ENCODE data around the gene FOXR1.

FOXR1 gene

DNA sequence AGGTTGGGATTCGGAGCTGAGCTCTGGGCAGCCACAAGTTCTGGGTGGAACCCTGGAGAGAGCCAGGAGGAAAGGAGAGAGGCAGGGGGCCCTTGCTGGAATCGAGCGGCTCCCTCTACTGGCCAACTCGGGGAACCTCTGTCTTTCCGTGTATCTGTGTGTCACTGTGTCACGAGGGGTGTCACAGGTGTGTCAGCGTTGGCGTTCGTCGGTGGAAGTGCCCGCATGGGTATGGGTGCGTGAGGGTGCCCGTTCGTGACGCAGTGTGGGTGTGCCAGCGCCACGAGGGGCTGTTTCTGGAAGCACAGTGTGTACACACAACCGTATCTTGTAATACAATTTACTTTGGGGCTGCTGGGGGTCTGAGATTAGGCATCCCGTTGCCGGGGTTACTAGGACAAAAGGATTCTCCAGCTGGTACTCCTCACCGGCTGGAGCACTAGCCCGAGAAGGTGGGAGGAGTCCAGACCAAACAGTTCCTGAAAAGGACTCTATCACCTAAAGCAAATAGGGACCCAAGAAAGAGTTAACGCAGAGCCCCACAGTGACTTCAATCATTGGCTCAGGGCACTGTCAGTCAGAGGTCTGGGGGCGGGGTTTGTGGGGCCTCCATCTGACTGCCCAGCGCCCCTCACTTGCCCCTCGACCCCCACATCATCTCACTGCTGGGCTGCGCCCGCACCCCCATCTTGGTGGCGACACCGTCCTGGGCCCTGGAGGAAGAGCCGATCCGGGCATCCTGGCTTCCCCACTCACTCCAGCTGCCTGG lies 43.3 kb upstream of the FOXR1 start (continued):
- TF ChIP-seq SP7 (tag by site-specific recombination; IDR thresholded peaks at IDR 0.05) (peak; percentile 36; the same call in 1 of the 2 replicates), ZNF843 (tag by site-specific recombination; IDR thresholded peaks at IDR 0.05) (no peak), ZNF394 (tag by site-specific recombination; IDR thresholded peaks at IDR 0.05; ENCODE audit: borderline replicate concordance) (peak; percentile 41; the same call in 1 of the 2 replicates), PRDM10 (tag by site-specific recombination; IDR thresholded peaks at IDR 0.05) (peak; percentile 78), ZBTB48 (tag by site-specific recombination; IDR thresholded peaks at IDR 0.05) (peak; percentile 74), ZNF266 (tag by site-specific recombination; IDR thresholded peaks at IDR 0.05; ENCODE audit: low read depth) (no peak), ZNF24 (tag by site-specific recombination; IDR thresholded peaks at IDR 0.05) (no peak), ZNF155 (tag by site-specific recombination; IDR thresholded peaks at IDR 0.05) (no peak), BCL11A (tag by site-specific recombination; IDR thresholded peaks at IDR 0.05; ENCODE audit: low read depth) (0 out of 2 replicates have a peak, but pooled peaks have one; percentile 56), MYNN (tag by site-specific recombination; IDR thresholded peaks at IDR 0.05; ENCODE audit: borderline replicate concordance) (peak; percentile 37; the same call in 1 of the 2 replicates), ZBTB7A (tag by site-specific recombination; IDR thresholded peaks at IDR 0.05; ENCODE audit: low read depth) (peak; percentile 45), ZBTB21 (tag by site-specific recombination; IDR thresholded peaks at IDR 0.05) (peak; percentile 49; the same call in 1 of the 2 replicates), ZBTB11 (tag by site-specific recombination; conservative IDR thresholded peaks at IDR 0.05; ENCODE audit: low read depth) (peak; percentile 44; the same call in 1 of the 2 replicates), ZNF629 (tag by site-specific recombination; IDR thresholded peaks at IDR 0.05) (peak; percentile 77), ZNF560 (tag by site-specific recombination; IDR thresholded peaks at IDR 0.05; ENCODE audit: borderline replicate concordance) (no peak), KLF9 (tag by site-specific recombination; IDR thresholded peaks at IDR 0.05; ENCODE audit: low read depth) (0 out of 2 replicates have a peak, but pooled peaks have one; percentile 26), GLIS2 (tag by site-specific recombination; IDR thresholded peaks at IDR 0.05) (peak; percentile 79), ZXDB (tag by site-specific recombination; IDR thresholded peaks at IDR 0.05) (peak; percentile 11; the same call in 1 of the 2 replicates), REST (tag by site-specific recombination; IDR thresholded peaks at IDR 0.05) (peak; percentile 50; the same call in 1 of the 2 replicates), ZNF335 (tag by site-specific recombination; conservative IDR thresholded peaks at IDR 0.05) (peak; percentile 85), ZNF292 (tag by site-specific recombination; IDR thresholded peaks at IDR 0.05; ENCODE audit: borderline replicate concordance, low read depth) (no peak), ZSCAN23 (tag by site-specific recombination; IDR thresholded peaks at IDR 0.05) (no peak)
- TF ChIP-seq, protein P1, sequence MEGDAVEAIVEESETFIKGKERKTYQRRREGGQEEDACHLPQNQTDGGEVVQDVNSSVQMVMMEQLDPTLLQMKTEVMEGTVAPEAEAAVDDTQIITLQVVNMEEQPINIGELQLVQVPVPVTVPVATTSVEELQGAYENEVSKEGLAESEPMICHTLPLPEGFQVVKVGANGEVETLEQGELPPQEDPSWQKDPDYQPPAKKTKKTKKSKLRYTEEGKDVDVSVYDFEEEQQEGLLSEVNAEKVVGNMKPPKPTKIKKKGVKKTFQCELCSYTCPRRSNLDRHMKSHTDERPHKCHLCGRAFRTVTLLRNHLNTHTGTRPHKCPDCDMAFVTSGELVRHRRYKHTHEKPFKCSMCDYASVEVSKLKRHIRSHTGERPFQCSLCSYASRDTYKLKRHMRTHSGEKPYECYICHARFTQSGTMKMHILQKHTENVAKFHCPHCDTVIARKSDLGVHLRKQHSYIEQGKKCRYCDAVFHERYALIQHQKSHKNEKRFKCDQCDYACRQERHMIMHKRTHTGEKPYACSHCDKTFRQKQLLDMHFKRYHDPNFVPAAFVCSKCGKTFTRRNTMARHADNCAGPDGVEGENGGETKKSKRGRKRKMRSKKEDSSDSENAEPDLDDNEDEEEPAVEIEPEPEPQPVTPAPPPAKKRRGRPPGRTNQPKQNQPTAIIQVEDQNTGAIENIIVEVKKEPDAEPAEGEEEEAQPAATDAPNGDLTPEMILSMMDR (tag by site-specific recombination; IDR thresholded peaks at IDR 0.05): peak; percentile 93
- TF ChIP-seq, protein P2, sequence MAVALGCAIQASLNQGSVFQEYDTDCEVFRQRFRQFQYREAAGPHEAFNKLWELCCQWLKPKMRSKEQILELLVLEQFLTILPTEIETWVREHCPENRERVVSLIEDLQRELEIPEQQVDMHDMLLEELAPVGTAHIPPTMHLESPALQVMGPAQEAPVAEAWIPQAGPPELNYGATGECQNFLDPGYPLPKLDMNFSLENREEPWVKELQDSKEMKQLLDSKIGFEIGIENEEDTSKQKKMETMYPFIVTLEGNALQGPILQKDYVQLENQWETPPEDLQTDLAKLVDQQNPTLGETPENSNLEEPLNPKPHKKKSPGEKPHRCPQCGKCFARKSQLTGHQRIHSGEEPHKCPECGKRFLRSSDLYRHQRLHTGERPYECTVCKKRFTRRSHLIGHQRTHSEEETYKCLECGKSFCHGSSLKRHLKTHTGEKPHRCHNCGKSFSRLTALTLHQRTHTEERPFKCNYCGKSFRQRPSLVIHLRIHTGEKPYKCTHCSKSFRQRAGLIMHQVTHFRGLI (tag by site-specific recombination; IDR thresholded peaks at IDR 0.05): no peak

Data from HEK293 (cell line).